ENCODE measurements around the gene ICAM1. TPM values are rescaled to one million over a fixed set of nuclear protein-coding genes. Genes with fewer than 3 reads are reported as not detected.
A peak's percentile ranks its signal among the peaks of the same experiment; 100 is the strongest.

The ICAM1 gene
- total and polyA plus RNA-seq, 7 donors = 5.4 to 33.1 (median 14.1) TPM

GRCh38 chr19:10290357-10290875 is 19.5 kb downstream of the ICAM1 start:
- no peak for TF ChIP-seq POLR2A (IDR thresholded peaks at IDR 0.05)
- no peak for TF ChIP-seq POLR2AphosphoS5 (IDR thresholded peaks at IDR 0.05)
- H3K4me3 ChIP-seq = peak overlapping the region in 2 of 4 donors; percentile 36 to 37
- peaks cover 77 to 100% (median 90%) of the 10 kb centered on the region in 3 donors for H3K27me3 ChIP-seq
- intact Hi-C loops (cut with DNase I) = no loop called here
- no peak overlapping the region for H3K27ac ChIP-seq
- H3K36me3 ChIP-seq = no peaks in the 10 kb centered on the region
- H3K4me1 ChIP-seq = peaks cover 0 to 69% (median 55%) of the 10 kb centered on the region in 4 donors
- no peak for DNase-seq
- WGBS, 2 donors = 2 to 3% methylated on average over 30 of the region's 30 CpGs
- H3K9me3 ChIP-seq = no peaks in the 10 kb centered on the region

DNA sequence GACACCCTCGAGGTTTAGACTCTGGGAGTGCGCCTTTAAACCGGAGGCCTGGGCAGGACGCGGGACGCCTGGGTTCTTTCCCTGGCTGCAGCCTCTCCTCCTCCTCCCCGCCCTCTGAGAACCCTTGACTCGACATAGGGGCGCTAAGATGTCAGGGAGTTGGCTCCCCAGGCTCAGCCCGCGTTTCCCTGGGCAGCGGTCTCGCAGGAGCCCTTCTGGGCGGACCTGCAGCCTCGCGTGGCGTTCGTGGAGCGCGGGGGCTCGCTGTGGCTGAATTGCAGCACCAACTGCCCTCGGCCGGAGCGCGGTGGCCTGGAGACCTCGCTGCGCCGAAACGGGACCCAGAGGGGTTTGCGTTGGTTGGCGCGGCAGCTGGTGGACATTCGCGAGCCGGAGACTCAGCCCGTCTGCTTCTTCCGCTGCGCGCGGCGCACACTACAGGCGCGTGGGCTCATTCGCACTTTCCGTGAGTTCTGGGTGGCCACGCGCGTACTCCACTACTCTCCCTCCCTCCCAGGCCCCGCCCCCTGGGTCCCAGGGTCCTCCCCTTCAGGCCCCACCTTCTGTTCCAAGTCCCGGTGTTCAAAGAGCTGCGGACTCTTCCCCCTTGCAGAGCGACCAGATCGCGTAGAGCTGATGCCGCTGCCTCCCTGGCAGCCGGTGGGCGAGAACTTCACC is 20.1 kb downstream of the ICAM1 start:
- Histone ChIP-seq H3K9me3 (no peaks in the 10 kb centered on the region), H3K4me3 (peak overlapping the region; percentile 9 to 37 (median 27)), H3K36me3 (no peaks in the 10 kb centered on the region), H3K4me1 (peaks cover 0 to 75% (median 61%) of the 10 kb centered on the region in 4 donors), H3K27me3 (peaks cover 83 to 100% (median 96%) of the 10 kb centered on the region in 3 donors), H3K27ac (no peak overlapping the region)
- 1% methylated on average over 57 of the region's 57 CpGs for WGBS, 2 donors
- no peak for TF ChIP-seq POLR2AphosphoS5 (IDR thresholded peaks at IDR 0.05)
- no peak for TF ChIP-seq CTCF (IDR thresholded peaks at IDR 0.05)
- no peak for TF ChIP-seq POLR2A (IDR thresholded peaks at IDR 0.05)
- TF ChIP-seq EP300 (IDR thresholded peaks at IDR 0.05) = no peak
- DNase-seq = no peak
- intact Hi-C loops (cut with DNase I) = no loop called here

GRCh38 chr19:10291554-10292205 is 20.8 kb downstream of the ICAM1 start:
- intact Hi-C loops (cut with DNase I) = no loop called here
- WGBS, 2 donors = 2% methylated on average over 49 of the region's 49 CpGs
- Histone ChIP-seq H3K4me1 (peaks cover 0 to 79% (median 65%) of the 10 kb centered on the region in 4 donors), H3K36me3 (no peaks in the 10 kb centered on the region), H3K4me3 (peak overlapping the region; percentile 9 to 37 (median 27)), H3K27ac (no peak overlapping the region), H3K9me3 (no peaks in the 10 kb centered on the region), H3K27me3 (peaks cover 89 to 100% (median 100%) of the 10 kb centered on the region in 3 donors)
- no peak for TF ChIP-seq EP300 (IDR thresholded peaks at IDR 0.05)
- no peak for TF ChIP-seq POLR2A (IDR thresholded peaks at IDR 0.05)
- no peak for TF ChIP-seq POLR2AphosphoS5 (IDR thresholded peaks at IDR 0.05)
- no peak for TF ChIP-seq CTCF (IDR thresholded peaks at IDR 0.05)
- peak; percentile 59 for DNase-seq

DNA sequence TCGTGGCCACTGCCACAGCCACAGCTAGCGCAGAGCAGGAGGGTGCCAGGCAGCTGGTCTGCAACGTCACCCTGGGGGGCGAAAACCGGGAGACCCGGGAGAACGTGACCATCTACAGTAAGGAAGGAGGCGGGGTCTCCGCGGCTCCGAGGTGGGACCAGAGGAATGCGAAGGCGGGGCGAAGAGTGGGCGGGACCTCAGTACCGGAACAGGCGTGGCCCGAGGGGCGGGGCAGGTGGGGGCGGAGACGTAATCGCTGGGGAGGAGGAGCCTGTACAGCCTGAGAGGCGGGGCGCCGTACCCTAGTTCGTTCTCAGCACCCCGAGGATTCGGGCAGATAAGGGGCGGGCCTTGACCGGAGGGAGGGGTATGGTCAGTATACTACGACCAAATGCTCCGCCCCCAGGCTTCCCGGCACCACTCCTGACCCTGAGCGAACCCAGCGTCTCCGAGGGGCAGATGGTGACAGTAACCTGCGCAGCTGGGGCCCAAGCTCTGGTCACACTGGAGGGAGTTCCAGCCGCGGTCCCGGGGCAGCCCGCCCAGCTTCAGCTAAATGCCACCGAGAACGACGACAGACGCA is 21.4 kb downstream of the ICAM1 start:
- Histone ChIP-seq H3K36me3 (no peaks in the 10 kb centered on the region), H3K27ac (no peak overlapping the region), H3K9me3 (no peaks in the 10 kb centered on the region), H3K4me3 (peak overlapping the region in 2 of 4 donors; percentile 36 to 37), H3K4me1 (peaks cover 0 to 73% (median 62%) of the 10 kb centered on the region in 4 donors), H3K27me3 (peaks cover 84 to 100% (median 98%) of the 10 kb centered on the region in 3 donors)
- intact Hi-C loops (cut with DNase I) = no loop called here
- TF ChIP-seq EP300 (IDR thresholded peaks at IDR 0.05) = no peak
- no peak for TF ChIP-seq POLR2A (IDR thresholded peaks at IDR 0.05)
- TF ChIP-seq POLR2AphosphoS5 (IDR thresholded peaks at IDR 0.05) = peak in 1 of 4 donors; percentile 4
- TF ChIP-seq CTCF (IDR thresholded peaks at IDR 0.05) = no peak
- 1 to 2% methylated on average over 45 of the region's 45 CpGs for WGBS, 2 donors
- DNase-seq = peak; percentile 80
